ENCODE measurements around the gene DDT.
"Not testable (repeated sequence)": the region's sequence is repeated elsewhere in the genome, so short reads cannot be mapped to it uniquely, and the experiment has no call there.

Gene DDT

GRCh38 chr22:23954991-23955305, 19.3 kb downstream of the DDT start:
- not testable (repeated sequence) for H3K9me3 ChIP-seq (ENCODE audit: severe bottlenecking); H3K27me3 ChIP-seq (ENCODE audit: insufficient read depth, poor library complexity, severe bottlenecking); H3K36me3 ChIP-seq (ENCODE audit: low read depth); DNase-seq (ENCODE audit: low spot score); H3K4me3 ChIP-seq (ENCODE audit: severe bottlenecking); H3K4me1 ChIP-seq (ENCODE audit: insufficient read depth, poor library complexity, severe bottlenecking); ATAC-seq (ENCODE audit: low read depth); H3K27ac ChIP-seq (ENCODE audit: poor library complexity, severe bottlenecking)

GRCh38 chr22:23954193-23954990, 19.8 kb downstream of the DDT start:
- not testable (repeated sequence) for H3K4me3 ChIP-seq (ENCODE audit: severe bottlenecking); ATAC-seq (ENCODE audit: low read depth); H3K9me3 ChIP-seq (ENCODE audit: severe bottlenecking); H3K4me1 ChIP-seq (ENCODE audit: insufficient read depth, poor library complexity, severe bottlenecking); H3K36me3 ChIP-seq (ENCODE audit: low read depth); H3K27ac ChIP-seq (ENCODE audit: poor library complexity, severe bottlenecking); H3K27me3 ChIP-seq (ENCODE audit: insufficient read depth, poor library complexity, severe bottlenecking); DNase-seq (ENCODE audit: low spot score)

- H3K27me3 ChIP-seq (ENCODE audit: insufficient read depth, poor library complexity, severe bottlenecking); H3K4me1 ChIP-seq (ENCODE audit: insufficient read depth, poor library complexity, severe bottlenecking); DNase-seq (ENCODE audit: low spot score); H3K36me3 ChIP-seq (ENCODE audit: low read depth); H3K4me3 ChIP-seq (ENCODE audit: severe bottlenecking); H3K27ac ChIP-seq (ENCODE audit: poor library complexity, severe bottlenecking); H3K9me3 ChIP-seq (ENCODE audit: severe bottlenecking); ATAC-seq (ENCODE audit: low read depth): not testable (repeated sequence)
Measured at GRCh38 chr22:23953485-23953884, 20.8 kb downstream of the DDT start.

GRCh38 chr22:23952794-23953405, 21.3 kb downstream of the DDT start:
- H3K4me3 ChIP-seq (ENCODE audit: severe bottlenecking); H3K9me3 ChIP-seq (ENCODE audit: severe bottlenecking); H3K36me3 ChIP-seq (ENCODE audit: low read depth); ATAC-seq (ENCODE audit: low read depth); H3K4me1 ChIP-seq (ENCODE audit: insufficient read depth, poor library complexity, severe bottlenecking); H3K27me3 ChIP-seq (ENCODE audit: insufficient read depth, poor library complexity, severe bottlenecking); H3K27ac ChIP-seq (ENCODE audit: poor library complexity, severe bottlenecking); DNase-seq (ENCODE audit: low spot score): not testable (repeated sequence)

- not testable (repeated sequence) for H3K4me3 ChIP-seq (ENCODE audit: severe bottlenecking); DNase-seq (ENCODE audit: low spot score); H3K36me3 ChIP-seq (ENCODE audit: low read depth); H3K27ac ChIP-seq (ENCODE audit: poor library complexity, severe bottlenecking); H3K27me3 ChIP-seq (ENCODE audit: insufficient read depth, poor library complexity, severe bottlenecking); ATAC-seq (ENCODE audit: low read depth); H3K9me3 ChIP-seq (ENCODE audit: severe bottlenecking); H3K4me1 ChIP-seq (ENCODE audit: insufficient read depth, poor library complexity, severe bottlenecking)
Measured at GRCh38 chr22:23951383-23951782, 22.9 kb downstream of the DDT start.

GRCh38 chr22:23949764-23950163, 24.5 kb downstream of the DDT start:
- not testable (repeated sequence) for H3K4me1 ChIP-seq (ENCODE audit: insufficient read depth, poor library complexity, severe bottlenecking); H3K27me3 ChIP-seq (ENCODE audit: insufficient read depth, poor library complexity, severe bottlenecking); H3K27ac ChIP-seq (ENCODE audit: poor library complexity, severe bottlenecking); H3K9me3 ChIP-seq (ENCODE audit: severe bottlenecking); H3K36me3 ChIP-seq (ENCODE audit: low read depth); ATAC-seq (ENCODE audit: low read depth); DNase-seq (ENCODE audit: low spot score); H3K4me3 ChIP-seq (ENCODE audit: severe bottlenecking)

- not testable (repeated sequence) for DNase-seq (ENCODE audit: low spot score); H3K27me3 ChIP-seq (ENCODE audit: insufficient read depth, poor library complexity, severe bottlenecking); H3K4me1 ChIP-seq (ENCODE audit: insufficient read depth, poor library complexity, severe bottlenecking); ATAC-seq (ENCODE audit: low read depth); H3K9me3 ChIP-seq (ENCODE audit: severe bottlenecking); H3K36me3 ChIP-seq (ENCODE audit: low read depth); H3K27ac ChIP-seq (ENCODE audit: poor library complexity, severe bottlenecking); H3K4me3 ChIP-seq (ENCODE audit: severe bottlenecking)
Measured at GRCh38 chr22:23947391-23947790, 26.9 kb downstream of the DDT start.

GRCh38 chr22:23940166-23940565, 34.1 kb downstream of the DDT start:
- peak; percentile 84 for ATAC-seq (ENCODE audit: low read depth)
- not testable (repeated sequence) for DNase-seq (ENCODE audit: low spot score); H3K36me3 ChIP-seq (ENCODE audit: low read depth); H3K9me3 ChIP-seq (ENCODE audit: severe bottlenecking); H3K4me1 ChIP-seq (ENCODE audit: insufficient read depth, poor library complexity, severe bottlenecking); H3K4me3 ChIP-seq (ENCODE audit: severe bottlenecking); H3K27me3 ChIP-seq (ENCODE audit: insufficient read depth, poor library complexity, severe bottlenecking); H3K27ac ChIP-seq (ENCODE audit: poor library complexity, severe bottlenecking)
